OCI-LY3 (cell line): Measurements from ENCODE around the gene RHOC.

ENCODE experiments used
- CTCF ChIP-seq: fragments of 200-600, 300-600 bp; sonication (generic); IDR thresholded peaks from 2 replicates; pipeline ENCODE4 v1.5.1; 2014; ENCODE audit warnings: antibody characterized with exemption, low read length, low read depth
- EZH2phosphoT487 ChIP-seq: fragments of 200-600 bp; shearing (Covaris generic); IDR thresholded peaks from 2 replicates; pipeline ENCODE4 v1.6.1; 2018; ENCODE audit warnings: antibody characterized with exemption, mixed run types, low read depth

GRCh38 chr1:112686835-112687234, 20.1 kb downstream of the RHOC start:
- TF ChIP-seq CTCF (no peak), EZH2phosphoT487 (no peak)
